ENCODE data around the gene DPH2. TPM values are rescaled to one million over a fixed set of nuclear protein-coding genes. Genes with fewer than 3 reads are reported as not detected.

DPH2 gene
- polyA plus RNA-seq, 1 of the 3 experiments (the other 2 are of a cell fraction): 76.9 TPM

DNA sequence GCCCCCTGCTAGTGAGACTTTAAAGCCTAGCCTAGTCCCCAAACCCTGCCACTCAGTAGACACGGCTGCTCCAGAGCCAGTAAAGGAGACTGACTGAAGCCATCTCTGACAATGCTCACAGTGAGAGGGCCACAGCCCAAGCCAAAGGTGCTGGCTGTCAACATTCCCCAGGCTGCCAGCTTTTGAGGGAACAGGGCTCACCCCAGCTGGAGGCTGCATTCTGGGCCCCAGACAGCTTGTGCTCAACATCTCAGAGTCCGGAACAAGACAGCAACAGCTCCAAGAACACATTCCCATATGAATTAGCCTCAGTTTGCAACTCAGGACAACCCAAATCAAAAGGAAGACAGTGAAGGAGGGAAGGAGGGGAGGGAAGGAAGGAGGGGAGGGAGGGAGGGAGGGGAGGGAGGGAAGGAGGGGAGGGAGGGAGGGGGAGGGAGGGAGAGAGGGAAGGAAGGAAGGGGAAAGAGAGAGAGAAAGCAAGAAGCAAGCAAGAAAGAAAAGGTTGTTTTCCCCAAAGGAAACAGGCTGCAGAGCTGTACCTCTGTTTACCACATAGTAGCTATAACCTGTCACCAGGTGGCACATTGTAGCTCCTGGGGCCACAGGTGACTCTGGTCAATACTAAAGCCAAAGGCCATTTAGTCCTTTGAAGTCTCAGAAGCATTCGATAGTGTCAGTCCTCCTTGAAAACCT, 30.8 kb upstream of the DPH2 start:
- H3K9me2 ChIP-seq: no peaks in the 10 kb centered on the region
- POLR2A ChIA-PET: interaction anchor here (1.2 kb wide), 1 partner anchor 8 kb away, joined by 3 read pairs; the partner anchor contains the start of gene IPO13
- peaks cover 0 to 10% of the 10 kb centered on the region in 2 experiments; a peak in 1 of 4 replicates for H3K4me1 ChIP-seq (ENCODE audit: control insufficient read depth in 1 of 2, insufficient read depth in 2 of 2, low read depth in 1 of 2, low read length in 1 of 2)
- H3K9me3 ChIP-seq: no peaks in the 10 kb centered on the region
- no peak for DNase-seq
- no peaks in the 10 kb centered on the region for H3K27me3 ChIP-seq (ENCODE audit: insufficient read depth)
- H4K20me1 ChIP-seq (ENCODE audit: insufficient read depth): no peaks in the 10 kb centered on the region
- CTCF ChIA-PET: interaction anchor here (0.6 to 15.4 kb wide), 5 partner anchors 8 to 253 kb away, joined by 3 to 533 read pairs (median 4); partner anchors contain the start of gene IPO13
- H2AFZ ChIP-seq (ENCODE audit: low read depth): no peak overlapping the region
- no peak overlapping the region for H3K27ac ChIP-seq (ENCODE audit: low read depth in 2 of 2, low read length in 1 of 2)
- WGBS (ENCODE audit: low lambda C conversion rate): 100% methylated on average over 2 of the region's 3 CpGs
- no peak overlapping the region for H3K4me2 ChIP-seq
- no peak overlapping the region for H3K4me3 ChIP-seq (ENCODE audit: low read depth in 2 of 2, low read length in 1 of 2)
- H3K9ac ChIP-seq: no peak overlapping the region
- H3K36me3 ChIP-seq (replicated peaks in 1 of 2; ENCODE audit: control insufficient read depth in 1 of 2, insufficient read depth in 2 of 2, low read length in 1 of 2): no peaks in the 10 kb centered on the region
- no peaks in the 10 kb centered on the region for H3K79me2 ChIP-seq (ENCODE audit: insufficient read depth)
- H3F3A ChIP-seq (replicated peaks; ENCODE audit: insufficient read depth): no peaks in the 10 kb centered on the region
- TF ChIP-seq TEAD4 (IDR thresholded peaks at IDR 0.05; ENCODE audit: borderline replicate concordance, insufficient read depth) (no peak), EP300 (IDR thresholded peaks at IDR 0.05; ENCODE audit: borderline replicate concordance in 1 of 2, low read depth in 1 of 2, low read length in 1 of 2) (no peak), GATA2 (CRISPR knock-in tag; IDR thresholded peaks at IDR 0.05) (no peak), FOXJ3 (CRISPR knock-in tag; IDR thresholded peaks at IDR 0.05) (no peak), RXRA (IDR thresholded peaks at IDR 0.05; ENCODE audit: borderline replicate concordance, low read depth) (no peak), ELF1 (IDR thresholded peaks at IDR 0.05) (no peak), MEF2A (IDR thresholded peaks at IDR 0.05; ENCODE audit: borderline replicate concordance, low read depth) (no peak)

DNA sequence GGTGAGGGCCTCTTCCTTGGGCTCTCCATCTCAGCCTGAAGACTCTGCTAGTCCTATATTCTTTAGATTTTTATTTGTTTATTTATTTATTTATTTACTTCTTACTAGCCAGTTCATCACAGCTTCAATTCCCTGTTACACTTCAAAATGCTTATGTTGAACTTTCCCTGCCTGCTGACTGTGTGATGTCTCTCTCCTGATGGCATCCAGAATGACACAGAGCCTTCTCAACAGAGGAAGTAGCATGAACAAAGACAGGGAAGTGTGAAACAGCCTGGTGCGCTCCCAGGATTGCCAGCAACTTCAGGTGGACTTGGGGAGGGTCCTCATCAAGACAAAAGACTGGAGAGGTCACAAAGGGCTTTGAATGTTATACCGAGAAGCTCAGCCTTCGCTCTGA, 27.4 kb upstream of the DPH2 start:
- Histone ChIP-seq H3K9ac (no peak overlapping the region), H3K4me1 (ENCODE audit: control insufficient read depth in 1 of 2, insufficient read depth in 2 of 2, low read depth in 1 of 2, low read length in 1 of 2) (peaks cover 0 to 5% of the 10 kb centered on the region in 2 experiments; a peak in 1 of 4 replicates), H3K27ac (ENCODE audit: low read depth in 2 of 2, low read length in 1 of 2) (no peak overlapping the region), H3K4me2 (no peak overlapping the region), H2AFZ (ENCODE audit: low read depth) (no peak overlapping the region), H3F3A (replicated peaks; ENCODE audit: insufficient read depth) (no peaks in the 10 kb centered on the region), H3K9me3 (no peaks in the 10 kb centered on the region), H4K20me1 (ENCODE audit: insufficient read depth) (no peaks in the 10 kb centered on the region), H3K4me3 (ENCODE audit: low read depth in 2 of 2, low read length in 1 of 2) (no peak overlapping the region), H3K9me2 (no peaks in the 10 kb centered on the region), H3K79me2 (ENCODE audit: insufficient read depth) (peaks cover 5% of the 10 kb centered on the region; the same call in 1 of the 2 replicates), H3K27me3 (ENCODE audit: insufficient read depth) (no peaks in the 10 kb centered on the region), H3K36me3 (replicated peaks in 1 of 2; ENCODE audit: control insufficient read depth in 1 of 2, insufficient read depth in 2 of 2, low read length in 1 of 2) (no peaks in the 10 kb centered on the region)
- ChIA-PET POLR2A (no interaction called here), CTCF (interaction anchor here (0.6 to 9.4 kb wide), 3 partner anchors 8 to 178 kb away, joined by 3 to 105 read pairs (median 75); partner anchors contain the start of gene ARTN)
- whole genome bisulfite sequencing (ENCODE audit: low lambda C conversion rate): 94% methylated on average over 3 of the region's 3 CpGs
- TF ChIP-seq, protein P1, sequence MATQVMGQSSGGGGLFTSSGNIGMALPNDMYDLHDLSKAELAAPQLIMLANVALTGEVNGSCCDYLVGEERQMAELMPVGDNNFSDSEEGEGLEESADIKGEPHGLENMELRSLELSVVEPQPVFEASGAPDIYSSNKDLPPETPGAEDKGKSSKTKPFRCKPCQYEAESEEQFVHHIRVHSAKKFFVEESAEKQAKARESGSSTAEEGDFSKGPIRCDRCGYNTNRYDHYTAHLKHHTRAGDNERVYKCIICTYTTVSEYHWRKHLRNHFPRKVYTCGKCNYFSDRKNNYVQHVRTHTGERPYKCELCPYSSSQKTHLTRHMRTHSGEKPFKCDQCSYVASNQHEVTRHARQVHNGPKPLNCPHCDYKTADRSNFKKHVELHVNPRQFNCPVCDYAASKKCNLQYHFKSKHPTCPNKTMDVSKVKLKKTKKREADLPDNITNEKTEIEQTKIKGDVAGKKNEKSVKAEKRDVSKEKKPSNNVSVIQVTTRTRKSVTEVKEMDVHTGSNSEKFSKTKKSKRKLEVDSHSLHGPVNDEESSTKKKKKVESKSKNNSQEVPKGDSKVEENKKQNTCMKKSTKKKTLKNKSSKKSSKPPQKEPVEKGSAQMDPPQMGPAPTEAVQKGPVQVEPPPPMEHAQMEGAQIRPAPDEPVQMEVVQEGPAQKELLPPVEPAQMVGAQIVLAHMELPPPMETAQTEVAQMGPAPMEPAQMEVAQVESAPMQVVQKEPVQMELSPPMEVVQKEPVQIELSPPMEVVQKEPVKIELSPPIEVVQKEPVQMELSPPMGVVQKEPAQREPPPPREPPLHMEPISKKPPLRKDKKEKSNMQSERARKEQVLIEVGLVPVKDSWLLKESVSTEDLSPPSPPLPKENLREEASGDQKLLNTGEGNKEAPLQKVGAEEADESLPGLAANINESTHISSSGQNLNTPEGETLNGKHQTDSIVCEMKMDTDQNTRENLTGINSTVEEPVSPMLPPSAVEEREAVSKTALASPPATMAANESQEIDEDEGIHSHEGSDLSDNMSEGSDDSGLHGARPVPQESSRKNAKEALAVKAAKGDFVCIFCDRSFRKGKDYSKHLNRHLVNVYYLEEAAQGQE (IDR thresholded peaks at IDR 0.05; ENCODE audit: low read depth, low read length): no peak
- DNase-seq: no peak

Data from SK-N-SH (cell line).